ENCODE results near the gene CDHR3. TPM values are rescaled to one million over a fixed set of nuclear protein-coding genes. Genes with fewer than 3 reads are reported as not detected.

The CDHR3 gene
- total and polyA plus RNA-seq, 9 of the 15 experiments (the other 6 are each of a cell fraction or from before 2014, with no cell fraction given), result 0.03 to 0.66 (median 0.24) TPM; not detected in 1

DNA sequence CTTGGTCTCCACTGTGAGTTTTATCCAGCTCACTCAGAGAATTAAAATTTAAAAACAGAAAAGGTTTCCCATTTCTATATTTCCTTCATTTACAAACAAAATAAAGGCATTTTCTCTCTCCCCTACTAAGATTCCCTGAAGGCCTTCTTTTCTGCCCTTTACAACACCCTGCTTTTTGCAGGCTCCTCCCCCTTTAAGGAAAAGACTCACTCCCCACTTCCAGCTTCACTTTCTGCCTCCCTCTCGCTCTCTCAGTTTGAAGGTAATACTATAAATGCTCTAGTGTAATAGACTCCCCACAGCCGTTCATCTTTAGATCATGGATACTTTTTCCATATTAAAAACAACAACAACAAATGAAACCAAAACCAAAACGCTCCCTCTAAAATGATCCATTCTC lies 53.3 kb downstream of the CDHR3 start (continued):
- TF ChIP-seq RNF219 (CRISPR knock-in tag; IDR thresholded peaks at IDR 0.05) (0 out of 2 replicates have a peak, but pooled peaks have one; percentile 30), C11orf30 (IDR thresholded peaks at IDR 0.05; ENCODE audit: low read depth) (no peak), SIN3A (IDR thresholded peaks at IDR 0.05; ENCODE audit: borderline replicate concordance in 2 of 2, control insufficient read depth in 1 of 2, low read depth in 2 of 2, low read length in 2 of 2) (no peak), SLC30A9 (CRISPR knock-in tag; IDR thresholded peaks at IDR 0.05) (no peak), ZNF184 (CRISPR knock-in tag; IDR thresholded peaks at IDR 0.05) (no peak), ZNF347 (CRISPR knock-in tag; IDR thresholded peaks at IDR 0.05; ENCODE audit: low read depth) (no peak)

DNA sequence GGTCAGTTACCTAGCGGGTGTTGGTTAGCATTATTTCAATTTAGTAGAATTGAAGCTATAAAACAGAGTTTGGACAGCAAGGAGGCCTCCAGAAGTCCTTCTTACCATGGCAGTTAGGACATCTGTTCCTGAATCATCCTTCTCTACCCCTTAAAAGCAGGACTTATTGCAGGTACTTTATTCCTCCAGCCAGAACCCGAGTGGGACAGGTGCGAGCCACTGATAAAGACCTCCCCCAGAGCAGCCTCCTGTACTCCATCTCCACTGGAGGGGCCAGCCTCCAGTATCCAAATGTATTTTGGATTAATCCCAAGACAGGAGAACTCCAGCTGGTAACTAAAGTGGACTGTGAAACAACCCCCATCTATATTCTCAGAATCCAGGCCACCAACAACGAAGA lies 54.6 kb downstream of the CDHR3 start:
- no TSS peak for BruUV-seq (replicated peaks)
- Histone ChIP-seq H3K27me3 (ENCODE audit: control insufficient read depth in 2 of 2, insufficient read depth in 2 of 2, low read length in 2 of 2) (0 out of 5 replicates have a peak, but pooled peaks cover 0 to 7% of the 10 kb centered on the region in 2 experiments), H3K36me3 (ENCODE audit: control insufficient read depth, insufficient read depth, low read length) (no peaks in the 10 kb centered on the region), H3K9me3 (replicated peaks; ENCODE audit: control insufficient read depth, insufficient read depth, low read depth, low read length) (no peaks in the 10 kb centered on the region), H3K4me1 (replicated peaks in 1 of 2; ENCODE audit: control insufficient read depth in 2 of 2, insufficient read depth in 2 of 2, low read length in 2 of 2) (peaks cover 12 to 60% of the 10 kb centered on the region in 2 experiments), H3K9me1 (ENCODE audit: control insufficient read depth, insufficient read depth, low read length) (no peaks in the 10 kb centered on the region), H3K4me2 (ENCODE audit: insufficient read depth, low read length) (peak overlapping the region; percentile 40), H2AFZ (ENCODE audit: low read depth, low read length) (peak overlapping the region; percentile 32; the same call in 1 of the 2 replicates), H3K27ac (ENCODE audit: extremely low read depth, low read depth, low read length) (peak overlapping the region; percentile 51; the same call in 2 of the 3 replicates), H3K9ac (ENCODE audit: insufficient read depth in 1 of 2, low read depth in 2 of 2, low read length in 2 of 2) (peak overlapping the region in 1 of 2 experiments; percentile 24; a peak in 2 of 4 replicates), H3K4me3 (no peak overlapping the region), H4K20me1 (replicated peaks; ENCODE audit: control insufficient read depth, insufficient read depth, low read length) (no peaks in the 10 kb centered on the region), H3K79me2 (ENCODE audit: control insufficient read depth, insufficient read depth, low read length) (no peaks in the 10 kb centered on the region)
- 25% methylated on average over 4 of the region's 4 CpGs for WGBS (ENCODE audit: insufficient coverage, low coverage, missing lambda C conversion rate)
- in situ Hi-C loops (cut with MboI) (no loop called here), intact Hi-C loops (cut with micrococcal nuclease) (loop anchor here (10.0 kb wide), 1 partner anchor 363 kb away; no protein-coding TSS in a partner anchor)
- DNase-seq (ENCODE audit: extremely low read depth in 1 of 4, low spot score in 3 of 4), result peak; percentile 72 to 81 (median 75)
- CTCF ChIA-PET (ENCODE audit: low intra/inter-chr PET ratio), result no interaction called here
- FAIRE-seq, result no peak
- POLR2A ChIA-PET, result interaction anchor here (0.7 kb wide), 1 partner anchor 274 kb away, joined by 3 read pairs; no protein-coding TSS in a partner anchor
- ATAC-seq, result peak; percentile 30
- TF ChIP-seq SMARCE1 (IDR thresholded peaks at IDR 0.05) (0 out of 2 replicates have a peak, but pooled peaks have one; percentile 28), ELF4 (CRISPR knock-in tag; IDR thresholded peaks at IDR 0.05) (no peak), CREB1 (IDR thresholded peaks at IDR 0.05) (peak; percentile 23; the same call in 1 of the 2 replicates), CREB1 (CRISPR knock-in tag; IDR thresholded peaks at IDR 0.05) (no peak), GTF2A2 (tag; IDR thresholded peaks at IDR 0.05) (no peak), ETV1 (tag; conservative IDR thresholded peaks at IDR 0.05; ENCODE audit: low read depth) (no peak), TEAD4 (IDR thresholded peaks at IDR 0.05; ENCODE audit: low read length) (peak; percentile 85), TEAD4 (CRISPR knock-in tag; IDR thresholded peaks at IDR 0.05; ENCODE audit: borderline replicate concordance) (no peak), NCOA1 (IDR thresholded peaks at IDR 0.05; ENCODE audit: low read depth) (peak; percentile 31; the same call in 1 of the 2 replicates), CBFA2T2 (conservative IDR thresholded peaks at IDR 0.05) (peak; percentile 78)
- TF ChIP-seq, protein P1, sequence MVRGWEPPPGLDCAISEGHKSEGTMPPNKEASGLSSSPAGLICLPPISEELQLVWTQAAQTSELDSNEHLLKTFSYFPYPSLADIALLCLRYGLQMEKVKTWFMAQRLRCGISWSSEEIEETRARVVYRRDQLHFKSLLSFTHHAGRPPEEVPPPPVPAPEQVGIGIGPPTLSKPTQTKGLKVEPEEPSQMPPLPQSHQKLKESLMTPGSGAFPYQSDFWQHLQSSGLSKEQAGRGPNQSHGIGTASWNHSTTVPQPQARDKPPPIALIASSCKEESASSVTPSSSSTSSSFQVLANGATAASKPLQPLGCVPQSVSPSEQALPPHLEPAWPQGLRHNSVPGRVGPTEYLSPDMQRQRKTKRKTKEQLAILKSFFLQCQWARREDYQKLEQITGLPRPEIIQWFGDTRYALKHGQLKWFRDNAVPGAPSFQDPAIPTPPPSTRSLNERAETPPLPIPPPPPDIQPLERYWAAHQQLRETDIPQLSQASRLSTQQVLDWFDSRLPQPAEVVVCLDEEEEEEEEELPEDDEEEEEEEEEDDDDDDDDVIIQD (CRISPR knock-in tag; IDR thresholded peaks at IDR 0.05), result no peak
- TF ChIP-seq, protein P2, sequence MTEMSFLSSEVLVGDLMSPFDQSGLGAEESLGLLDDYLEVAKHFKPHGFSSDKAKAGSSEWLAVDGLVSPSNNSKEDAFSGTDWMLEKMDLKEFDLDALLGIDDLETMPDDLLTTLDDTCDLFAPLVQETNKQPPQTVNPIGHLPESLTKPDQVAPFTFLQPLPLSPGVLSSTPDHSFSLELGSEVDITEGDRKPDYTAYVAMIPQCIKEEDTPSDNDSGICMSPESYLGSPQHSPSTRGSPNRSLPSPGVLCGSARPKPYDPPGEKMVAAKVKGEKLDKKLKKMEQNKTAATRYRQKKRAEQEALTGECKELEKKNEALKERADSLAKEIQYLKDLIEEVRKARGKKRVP (CRISPR knock-in tag; IDR thresholded peaks at IDR 0.05), result no peak

Data from K562 (cell line).